NCI-H146 treated with DMSO at 0.1 percent for 48 hours (cell line): ENCODE data around the gene ZBTB43.
"Not testable (repeated sequence)": the region's sequence is repeated elsewhere in the genome, so short reads cannot be mapped to it uniquely, and the experiment has no call there.

ENCODE experiments used
- DNase-seq: peaks from one replicate; lab custom pipeline; 2025; ENCODE audit not compliant: unreplicated experiment; lab: John Stamatoyannopoulos, UW

Gene ZBTB43, protein sequence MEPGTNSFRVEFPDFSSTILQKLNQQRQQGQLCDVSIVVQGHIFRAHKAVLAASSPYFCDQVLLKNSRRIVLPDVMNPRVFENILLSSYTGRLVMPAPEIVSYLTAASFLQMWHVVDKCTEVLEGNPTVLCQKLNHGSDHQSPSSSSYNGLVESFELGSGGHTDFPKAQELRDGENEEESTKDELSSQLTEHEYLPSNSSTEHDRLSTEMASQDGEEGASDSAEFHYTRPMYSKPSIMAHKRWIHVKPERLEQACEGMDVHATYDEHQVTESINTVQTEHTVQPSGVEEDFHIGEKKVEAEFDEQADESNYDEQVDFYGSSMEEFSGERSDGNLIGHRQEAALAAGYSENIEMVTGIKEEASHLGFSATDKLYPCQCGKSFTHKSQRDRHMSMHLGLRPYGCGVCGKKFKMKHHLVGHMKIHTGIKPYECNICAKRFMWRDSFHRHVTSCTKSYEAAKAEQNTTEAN

DNA sequence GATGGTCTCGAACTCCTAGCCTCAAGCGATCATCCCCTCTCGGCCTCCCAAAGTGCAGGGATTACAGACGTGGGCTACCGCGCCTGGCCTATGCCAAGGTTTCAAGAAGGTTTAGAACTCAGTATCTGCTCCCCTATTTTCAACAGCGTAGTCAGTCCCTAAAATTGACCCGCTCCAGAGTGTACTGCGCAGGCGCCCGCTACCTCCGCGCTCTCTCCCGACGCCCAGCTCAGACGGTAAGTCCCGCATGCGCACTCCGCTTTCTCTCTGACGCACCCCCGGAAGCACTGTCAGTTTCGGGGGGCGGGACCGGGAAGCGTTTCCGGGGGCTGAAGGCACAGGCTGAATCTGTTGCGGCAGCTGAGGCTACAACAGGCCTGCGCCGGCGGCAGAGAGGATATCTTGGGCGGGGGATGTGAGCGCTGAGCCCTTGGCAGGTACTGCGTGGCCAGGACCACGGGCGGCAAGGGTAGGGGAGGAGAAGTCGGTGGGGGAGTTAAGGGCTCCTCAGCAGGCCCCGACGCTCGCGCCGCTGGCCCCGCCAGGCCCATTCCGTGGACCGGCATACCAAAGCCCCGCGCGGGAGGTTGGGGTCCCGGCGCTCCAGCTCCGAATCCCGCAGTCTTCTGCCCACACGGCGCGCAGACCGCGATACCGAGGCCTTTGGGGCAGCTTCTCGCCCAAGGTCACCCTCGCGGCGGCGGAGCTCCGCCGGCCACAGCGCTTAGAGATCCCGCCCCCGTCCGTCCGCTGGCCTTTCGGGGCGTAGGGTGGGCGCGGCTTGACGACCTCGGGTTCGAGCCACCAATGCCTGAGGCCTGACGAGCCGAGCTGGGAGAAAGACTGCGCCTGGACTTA is at the start of gene ZBTB43:
Gene ZBTB43 (plus strand): TSS at position 345 of the 858 bp plus-strand sequence. CDS start 27,470 bp downstream, outside the sequence.
- DNase-seq = peak; percentile 79

- no peak for DNase-seq
Measured at GRCh38 chr9:126755317-126755875, 49.4 kb upstream of the ZBTB43 start.

DNA sequence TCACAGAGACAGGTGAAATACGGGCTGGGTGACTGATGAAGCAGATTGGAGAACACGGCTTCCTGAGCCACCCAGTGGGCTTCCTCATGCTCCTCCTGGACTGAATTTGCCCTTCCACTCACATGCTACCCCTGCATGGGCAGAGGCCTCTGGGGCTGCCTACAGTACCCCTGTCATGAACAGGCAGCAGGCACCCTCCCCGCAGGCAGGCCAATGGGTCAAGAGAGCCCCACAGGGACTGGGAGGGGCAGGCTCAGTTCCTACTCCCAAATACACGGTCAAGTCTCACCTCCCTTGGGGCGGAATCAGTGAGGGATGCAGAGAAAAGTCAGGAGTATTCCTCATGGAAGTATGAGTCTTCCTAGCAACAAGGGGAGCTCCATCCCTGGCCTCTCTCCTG is 48.6 kb upstream of the ZBTB43 start:
- DNase-seq = no peak

DNA sequence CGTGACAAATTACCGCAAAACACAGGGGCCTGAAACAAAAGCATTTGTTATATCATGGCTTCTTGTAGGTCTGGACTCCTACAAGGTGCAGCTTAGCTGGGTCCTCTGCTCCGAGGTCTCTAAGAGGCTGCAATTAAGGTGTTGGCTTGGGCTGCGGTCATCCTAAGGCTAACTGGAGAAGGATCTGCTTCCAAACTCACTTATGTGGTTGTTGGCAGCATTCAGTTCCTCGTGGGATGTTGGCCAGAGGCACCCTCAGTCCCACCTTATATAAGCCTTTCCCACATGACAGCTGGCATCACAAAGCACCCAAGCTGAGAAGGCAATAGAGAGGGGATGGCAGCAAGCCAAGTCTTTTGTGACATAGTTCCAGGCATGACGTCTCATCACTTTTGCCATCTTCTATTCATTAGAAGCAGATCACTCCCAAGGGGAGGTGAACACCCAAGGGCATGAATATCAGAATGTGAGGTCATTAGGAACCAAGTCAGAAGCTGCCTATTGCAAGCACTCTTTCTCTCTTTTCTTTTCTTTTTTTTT is 47.9 kb upstream of the ZBTB43 start:
- peak; percentile 38 for DNase-seq

DNA sequence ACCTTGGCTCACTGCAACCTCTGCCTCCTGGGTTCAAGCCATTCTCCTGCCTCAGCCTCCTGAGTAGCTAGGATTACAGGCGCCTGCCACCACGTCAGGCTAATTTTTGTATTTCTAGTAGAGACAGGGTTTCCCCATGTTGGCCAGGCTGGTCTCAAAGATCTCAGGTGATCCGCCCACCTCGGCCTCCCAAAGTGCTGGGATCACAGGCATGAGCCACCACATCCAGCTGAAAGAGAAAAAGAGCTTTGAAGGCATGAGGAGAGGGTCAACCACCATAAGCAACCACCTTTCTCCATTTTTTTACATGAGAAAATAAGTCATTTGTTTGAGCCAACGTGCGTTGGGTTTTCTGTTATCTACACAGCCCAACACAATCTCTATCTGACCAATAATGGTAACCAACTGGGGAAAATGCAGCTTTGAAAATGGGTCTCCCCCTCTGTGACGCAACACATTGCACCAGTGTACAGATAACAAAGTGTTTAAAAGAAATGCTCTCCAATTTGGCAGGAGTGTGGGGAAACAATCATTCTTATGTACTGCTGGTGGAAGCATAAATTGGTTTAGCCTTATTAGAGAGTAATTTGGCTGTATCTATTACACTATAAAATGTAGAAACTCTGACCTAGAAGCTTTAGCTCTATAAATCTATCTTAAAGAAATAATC is 45.8 kb upstream of the ZBTB43 start:
- DNase-seq = no peak

- no peak for DNase-seq
Measured at GRCh38 chr9:126761274-126761673, 43.6 kb upstream of the ZBTB43 start.

DNA sequence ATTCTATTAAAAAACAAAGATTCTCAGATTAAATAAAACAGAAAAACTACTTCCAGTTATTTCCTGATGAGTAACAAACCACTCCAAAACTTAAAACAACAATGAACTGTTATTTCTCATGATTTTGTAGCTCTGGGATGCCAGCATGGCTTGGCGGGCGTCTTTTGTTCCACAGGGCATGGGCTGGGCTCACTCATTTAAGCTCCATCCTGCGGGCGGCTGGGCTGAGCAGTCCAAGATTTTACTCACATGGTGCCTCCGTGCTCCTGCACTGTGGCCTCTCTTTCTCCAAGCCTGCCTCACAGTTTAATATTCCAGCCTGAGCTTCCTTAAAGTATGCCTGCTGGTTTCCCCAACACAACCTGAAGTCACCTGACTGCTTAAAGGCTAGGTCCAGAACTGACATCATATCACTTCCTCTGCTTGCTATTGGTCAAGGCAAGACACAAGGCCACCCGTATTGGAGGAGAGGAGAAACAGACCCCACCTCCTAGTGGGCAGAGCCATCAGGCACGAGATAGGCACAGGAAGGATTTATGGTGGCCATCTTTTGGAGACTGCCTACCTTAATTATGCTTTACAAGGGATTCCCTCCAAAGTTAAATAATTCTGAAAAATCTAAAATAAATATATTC is 41.6 kb upstream of the ZBTB43 start:
- no peak for DNase-seq

DNA sequence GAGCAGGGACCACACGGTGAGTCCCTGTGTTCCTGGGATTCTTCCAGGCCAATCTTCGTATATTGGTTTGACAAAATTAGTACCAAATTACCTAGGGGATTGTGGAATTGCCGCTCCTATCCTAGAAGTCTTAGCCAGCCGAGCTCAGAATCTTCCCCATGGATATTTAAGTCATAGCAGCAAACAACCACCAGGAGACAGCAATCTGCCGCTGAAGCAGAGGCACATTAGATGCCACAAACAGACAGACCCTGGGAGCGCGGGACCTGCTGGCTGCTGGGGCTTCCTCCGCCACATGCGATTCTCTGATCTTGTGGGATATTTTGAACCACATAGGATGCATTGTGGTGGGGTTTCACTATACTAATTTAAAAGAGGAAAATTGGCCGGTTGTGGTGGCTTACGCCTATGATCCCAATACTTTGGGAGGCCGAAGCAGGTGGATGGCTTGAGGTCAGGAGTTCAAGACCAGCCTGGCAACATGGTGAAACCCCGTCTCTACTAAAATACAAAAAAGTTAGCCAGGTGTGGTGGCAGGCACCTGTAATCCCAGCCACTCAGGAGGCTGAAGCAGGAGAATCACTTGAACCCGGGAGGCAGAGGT is 31.7 kb upstream of the ZBTB43 start:
- DNase-seq = no peak

DNA sequence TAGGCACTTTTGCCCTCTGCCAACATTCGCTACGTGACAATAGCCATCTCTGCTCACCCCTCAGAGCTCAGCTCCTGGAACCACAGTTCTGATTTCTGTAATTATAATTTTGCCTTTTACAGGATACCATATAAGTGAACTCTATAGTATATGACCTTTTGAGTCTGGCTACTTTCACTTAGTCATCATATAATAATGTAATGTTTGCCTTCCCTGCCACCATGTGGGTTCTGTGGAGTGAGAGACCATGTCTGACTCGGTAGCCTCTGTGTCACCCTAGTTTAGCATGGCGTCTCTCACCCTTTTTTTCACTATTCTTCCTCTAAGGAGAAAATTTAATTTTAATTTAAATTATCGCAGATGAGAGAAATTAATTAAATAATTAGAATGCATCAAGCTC is 28.9 kb upstream of the ZBTB43 start:
- no peak for DNase-seq

DNA sequence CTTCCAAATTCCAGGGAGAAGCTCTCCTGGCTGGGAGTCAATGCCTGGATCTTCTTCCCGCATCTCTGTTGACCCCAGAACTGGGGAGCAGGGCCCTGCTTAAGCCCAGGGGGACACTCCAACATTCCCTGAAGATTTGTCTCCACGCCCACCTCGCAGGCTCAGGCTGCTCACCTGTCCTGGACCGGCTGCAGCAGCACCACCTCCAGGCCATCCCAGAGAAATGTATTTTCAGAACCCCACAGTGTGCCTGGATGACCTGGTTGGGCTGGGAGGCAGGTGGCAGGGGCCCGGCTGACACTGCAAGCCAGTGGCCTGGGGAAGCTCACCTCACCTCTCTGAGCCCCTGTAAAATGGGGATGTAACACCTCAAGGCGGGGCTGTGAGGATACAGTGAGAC is 27.1 kb upstream of the ZBTB43 start:
- no peak for DNase-seq

DNA sequence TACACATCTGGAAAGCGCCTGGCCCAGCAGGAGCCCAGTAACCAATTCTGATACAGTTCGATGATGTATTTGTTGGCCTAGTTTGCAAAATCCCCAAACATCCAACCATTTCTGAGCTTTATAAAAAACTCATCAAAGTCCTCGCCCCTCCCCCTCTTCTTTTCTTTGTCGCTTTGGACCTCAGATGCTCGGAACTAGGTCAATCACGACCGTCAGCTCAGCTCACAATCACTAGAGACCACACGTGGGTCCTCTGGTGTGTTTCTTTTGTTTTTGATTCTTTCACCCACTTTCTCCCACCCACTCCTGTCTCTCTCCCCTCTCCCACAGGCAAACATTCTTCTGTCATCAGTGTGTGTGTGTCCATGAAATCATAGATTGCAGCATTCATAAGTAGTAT is 26.7 kb upstream of the ZBTB43 start:
- DNase-seq = no peak

DNA sequence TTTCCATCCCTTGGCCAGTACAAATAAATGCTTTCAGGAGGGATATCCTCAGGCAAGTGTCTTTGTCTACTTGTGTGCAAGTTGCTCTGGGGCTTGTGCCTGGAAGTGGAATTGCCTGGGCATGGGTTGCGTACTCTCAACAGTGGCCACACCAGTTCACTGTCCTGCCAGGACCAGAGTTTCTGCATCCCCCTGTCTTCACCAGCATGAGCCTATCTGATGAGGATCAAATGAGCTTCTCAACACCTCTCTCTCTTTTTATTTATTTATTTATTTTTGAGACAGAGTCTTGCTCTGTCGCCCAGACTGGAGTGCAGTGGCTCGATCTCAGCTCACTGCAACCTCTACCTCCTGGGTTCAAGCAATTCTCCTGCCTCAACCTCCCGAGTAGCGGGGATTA is 26.1 kb upstream of the ZBTB43 start:
- not testable (repeated sequence) for DNase-seq

GRCh38 chr9:126781186-126782052 is 23.4 kb upstream of the ZBTB43 start:
- DNase-seq = peak; percentile 20

GRCh38 chr9:126782053-126782388 is 22.8 kb upstream of the ZBTB43 start:
- DNase-seq = no peak

GRCh38 chr9:126783949-126784348 is 20.9 kb upstream of the ZBTB43 start:
- DNase-seq = no peak

GRCh38 chr9:126784401-126784800 is 20.4 kb upstream of the ZBTB43 start:
- DNase-seq = no peak

GRCh38 chr9:126784841-126785240 is 20.0 kb upstream of the ZBTB43 start:
- not testable (repeated sequence) for DNase-seq

- DNase-seq = no peak
Measured at GRCh38 chr9:126788046-126788445, 16.8 kb upstream of the ZBTB43 start.
